ENCODE data around the gene TRPM4.
"Not testable (repeated sequence)": the region's sequence is repeated elsewhere in the genome, so short reads cannot be mapped to it uniquely, and the experiment has no call there.

TRPM4 gene

GRCh38 chr19:49160450-49161189 lies 3.0 kb downstream of the TRPM4 start:
- FAIRE-seq (no peak), DNase-seq (ENCODE audit: insufficient read length, low spot score) (no peak)
- TF ChIP-seq PAX5 (IDR thresholded peaks at IDR 0.05; ENCODE audit: insufficient read depth, low read length, severe bottlenecking) = no peak
- no peak for TF ChIP-seq POLR2A (IDR thresholded peaks at IDR 0.05; ENCODE audit: low read depth, low read length)
- no peak for TF ChIP-seq POLR2AphosphoS5 (IDR thresholded peaks at IDR 0.05; ENCODE audit: low read depth, low read length)
- TF ChIP-seq SPI1 (IDR thresholded peaks at IDR 0.05; ENCODE audit: low read depth, low read length) = no peak

GRCh38 chr19:49161987-49162386 lies 4.4 kb downstream of the TRPM4 start:
- TF ChIP-seq SPI1 (IDR thresholded peaks at IDR 0.05; ENCODE audit: low read depth, low read length) (no peak), POLR2A (IDR thresholded peaks at IDR 0.05; ENCODE audit: low read depth, low read length) (no peak), POU2F2 (IDR thresholded peaks at IDR 0.05; ENCODE audit: low read depth, low read length) (no peak), TAF1 (IDR thresholded peaks at IDR 0.05; ENCODE audit: low read depth, low read length) (no peak), POLR2AphosphoS5 (IDR thresholded peaks at IDR 0.05; ENCODE audit: low read depth, low read length) (no peak), PAX5 (IDR thresholded peaks at IDR 0.05; ENCODE audit: insufficient read depth, low read length, severe bottlenecking) (no peak)
- no peak for FAIRE-seq
- no peak for DNase-seq (ENCODE audit: insufficient read length, low spot score)

- DNase-seq (ENCODE audit: insufficient read length, low spot score) (no peak), FAIRE-seq (no peak)
- TF ChIP-seq PAX5 (IDR thresholded peaks at IDR 0.05; ENCODE audit: insufficient read depth, low read length, severe bottlenecking) (no peak), POLR2A (IDR thresholded peaks at IDR 0.05; ENCODE audit: low read depth, low read length) (no peak), POLR2AphosphoS5 (IDR thresholded peaks at IDR 0.05; ENCODE audit: low read depth, low read length) (no peak), TAF1 (IDR thresholded peaks at IDR 0.05; ENCODE audit: low read depth, low read length) (no peak), POU2F2 (IDR thresholded peaks at IDR 0.05; ENCODE audit: low read depth, low read length) (no peak), SPI1 (IDR thresholded peaks at IDR 0.05; ENCODE audit: low read depth, low read length) (no peak)
These were observed 7.6 kb downstream of the TRPM4 start for GRCh38 chr19:49165111-49165750.

DNA sequence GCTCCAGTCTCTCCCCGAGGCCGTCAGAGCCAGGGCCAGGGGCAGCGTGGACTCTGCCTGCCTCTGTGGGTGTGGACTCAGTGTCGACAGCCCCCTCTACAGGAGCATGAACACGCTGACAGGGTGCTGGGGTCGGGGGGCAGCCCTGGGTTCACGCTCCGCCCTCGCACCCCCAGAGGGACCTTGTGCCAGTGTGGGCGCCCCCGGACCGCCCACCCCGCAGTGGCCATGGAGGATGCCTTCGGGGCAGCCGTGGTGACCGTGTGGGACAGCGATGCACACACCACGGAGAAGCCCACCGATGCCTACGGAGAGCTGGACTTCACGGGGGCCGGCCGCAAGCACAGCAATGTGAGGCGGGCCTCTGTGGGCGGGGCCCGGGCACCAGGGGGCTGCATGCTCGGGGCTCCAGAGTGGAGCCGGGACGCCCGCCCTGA lies 8.3 kb downstream of the TRPM4 start:
- DNase-seq (ENCODE audit: insufficient read length, low spot score) = no peak
- no peak for FAIRE-seq
- TF ChIP-seq POU2F2 (IDR thresholded peaks at IDR 0.05; ENCODE audit: low read depth, low read length) (no peak), PAX5 (IDR thresholded peaks at IDR 0.05; ENCODE audit: insufficient read depth, low read length, severe bottlenecking) (no peak), SPI1 (IDR thresholded peaks at IDR 0.05; ENCODE audit: low read depth, low read length) (no peak), TAF1 (IDR thresholded peaks at IDR 0.05; ENCODE audit: low read depth, low read length) (no peak), POLR2AphosphoS5 (IDR thresholded peaks at IDR 0.05; ENCODE audit: low read depth, low read length) (no peak), POLR2A (IDR thresholded peaks at IDR 0.05; ENCODE audit: low read depth, low read length) (no peak)

DNA sequence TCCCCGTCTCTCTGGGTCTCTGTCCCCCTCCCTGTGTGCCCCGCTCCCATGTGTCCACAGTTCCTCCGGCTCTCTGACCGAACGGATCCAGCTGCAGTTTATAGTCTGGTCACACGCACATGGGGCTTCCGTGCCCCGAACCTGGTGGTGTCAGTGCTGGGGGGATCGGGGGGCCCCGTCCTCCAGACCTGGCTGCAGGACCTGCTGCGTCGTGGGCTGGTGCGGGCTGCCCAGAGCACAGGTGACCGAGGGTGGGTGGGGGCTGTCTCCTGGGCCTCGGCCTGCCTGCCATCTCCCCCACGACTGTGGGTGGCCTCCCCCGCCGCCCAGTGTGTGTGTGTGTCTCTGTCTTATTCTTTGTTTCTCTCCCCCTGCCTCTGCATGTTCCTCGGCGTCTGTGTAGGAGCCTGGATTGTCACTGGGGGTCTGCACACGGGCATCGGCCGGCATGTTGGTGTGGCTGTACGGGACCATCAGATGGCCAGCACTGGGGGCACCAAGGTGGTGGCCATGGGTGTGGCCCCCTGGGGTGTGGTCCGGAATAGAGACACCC lies 10.3 kb downstream of the TRPM4 start:
- TF ChIP-seq PAX5 (IDR thresholded peaks at IDR 0.05; ENCODE audit: insufficient read depth, low read length, severe bottlenecking) (no peak), POLR2A (IDR thresholded peaks at IDR 0.05; ENCODE audit: low read depth, low read length) (no peak), SPI1 (IDR thresholded peaks at IDR 0.05; ENCODE audit: low read depth, low read length) (no peak), POU2F2 (IDR thresholded peaks at IDR 0.05; ENCODE audit: low read depth, low read length) (no peak), TAF1 (IDR thresholded peaks at IDR 0.05; ENCODE audit: low read depth, low read length) (no peak), POLR2AphosphoS5 (IDR thresholded peaks at IDR 0.05; ENCODE audit: low read depth, low read length) (no peak)
- DNase-seq (ENCODE audit: insufficient read length, low spot score) (no peak), FAIRE-seq (no peak)

DNA sequence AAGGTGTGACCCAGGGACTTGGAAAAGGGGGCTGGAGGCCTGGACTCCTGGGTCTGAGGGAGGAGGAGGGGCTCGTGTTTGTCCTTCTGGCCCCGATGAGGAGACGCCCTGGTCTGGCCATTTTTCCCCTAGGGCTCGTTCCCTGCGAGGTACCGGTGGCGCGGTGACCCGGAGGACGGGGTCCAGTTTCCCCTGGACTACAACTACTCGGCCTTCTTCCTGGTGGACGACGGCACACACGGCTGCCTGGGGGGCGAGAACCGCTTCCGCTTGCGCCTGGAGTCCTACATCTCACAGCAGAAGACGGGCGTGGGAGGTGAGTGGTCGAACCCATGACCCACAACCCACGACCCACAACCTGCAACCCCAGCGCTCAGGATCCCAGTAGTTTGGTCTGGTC lies 10.8 kb downstream of the TRPM4 start:
- TF ChIP-seq SPI1 (IDR thresholded peaks at IDR 0.05; ENCODE audit: low read depth, low read length) (no peak), POU2F2 (IDR thresholded peaks at IDR 0.05; ENCODE audit: low read depth, low read length) (no peak), POLR2A (IDR thresholded peaks at IDR 0.05; ENCODE audit: low read depth, low read length) (no peak), POLR2AphosphoS5 (IDR thresholded peaks at IDR 0.05; ENCODE audit: low read depth, low read length) (no peak), TAF1 (IDR thresholded peaks at IDR 0.05; ENCODE audit: low read depth, low read length) (no peak), PAX5 (IDR thresholded peaks at IDR 0.05; ENCODE audit: insufficient read depth, low read length, severe bottlenecking) (no peak)
- no peak for DNase-seq (ENCODE audit: insufficient read length, low spot score)
- no peak for FAIRE-seq

- no peak for TF ChIP-seq POLR2A (IDR thresholded peaks at IDR 0.05; ENCODE audit: low read depth, low read length)
- no peak for TF ChIP-seq POLR2AphosphoS5 (IDR thresholded peaks at IDR 0.05; ENCODE audit: low read depth, low read length)
- no peak for TF ChIP-seq PAX5 (IDR thresholded peaks at IDR 0.05; ENCODE audit: insufficient read depth, low read length, severe bottlenecking)
- TF ChIP-seq SPI1 (IDR thresholded peaks at IDR 0.05; ENCODE audit: low read depth, low read length) = no peak
- no peak for TF ChIP-seq POU2F2 (IDR thresholded peaks at IDR 0.05; ENCODE audit: low read depth, low read length)
- TF ChIP-seq TAF1 (IDR thresholded peaks at IDR 0.05; ENCODE audit: low read depth, low read length) = no peak
- FAIRE-seq = no peak
- DNase-seq (ENCODE audit: insufficient read length, low spot score) = no peak
These were observed 15.6 kb downstream of the TRPM4 start for GRCh38 chr19:49173198-49173597.

- DNase-seq (ENCODE audit: insufficient read length, low spot score) (no peak), FAIRE-seq (no peak)
- no peak for TF ChIP-seq POLR2AphosphoS5 (IDR thresholded peaks at IDR 0.05; ENCODE audit: low read depth, low read length)
- TF ChIP-seq SPI1 (IDR thresholded peaks at IDR 0.05; ENCODE audit: low read depth, low read length) = no peak
- no peak for TF ChIP-seq TAF1 (IDR thresholded peaks at IDR 0.05; ENCODE audit: low read depth, low read length)
- TF ChIP-seq POU2F2 (IDR thresholded peaks at IDR 0.05; ENCODE audit: low read depth, low read length) = no peak
- no peak for TF ChIP-seq POLR2A (IDR thresholded peaks at IDR 0.05; ENCODE audit: low read depth, low read length)
- TF ChIP-seq PAX5 (IDR thresholded peaks at IDR 0.05; ENCODE audit: insufficient read depth, low read length, severe bottlenecking) = no peak
These were observed 23.1 kb downstream of the TRPM4 start for GRCh38 chr19:49180659-49181058.

GRCh38 chr19:49182010-49182847 lies 24.6 kb downstream of the TRPM4 start:
- not testable (repeated sequence) for DNase-seq (ENCODE audit: insufficient read length, low spot score); FAIRE-seq

Data from GM12891 (cell line).